ENCODE data around the gene CST8.

The CST8 gene

DNA sequence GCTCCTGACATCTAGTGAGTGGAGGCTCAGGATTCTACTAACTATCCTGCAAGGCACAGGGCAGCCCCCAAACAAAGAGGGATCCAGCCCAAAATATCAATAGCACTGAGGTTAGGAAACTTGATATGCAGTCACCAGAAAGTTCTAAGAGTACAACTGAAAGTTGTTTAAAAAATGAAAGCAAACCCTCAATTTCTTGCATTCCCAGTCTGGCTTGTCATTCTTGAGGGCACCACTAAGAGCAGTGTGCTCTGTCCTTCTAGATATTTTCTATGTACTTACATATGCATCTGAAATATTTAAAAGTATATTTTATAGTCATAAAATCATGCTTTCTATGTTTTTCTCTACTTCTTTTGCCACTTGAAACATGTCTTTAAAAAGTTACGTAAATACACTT, 35.9 kb downstream of the CST8 start:
- no peak for DNase-seq

DNA sequence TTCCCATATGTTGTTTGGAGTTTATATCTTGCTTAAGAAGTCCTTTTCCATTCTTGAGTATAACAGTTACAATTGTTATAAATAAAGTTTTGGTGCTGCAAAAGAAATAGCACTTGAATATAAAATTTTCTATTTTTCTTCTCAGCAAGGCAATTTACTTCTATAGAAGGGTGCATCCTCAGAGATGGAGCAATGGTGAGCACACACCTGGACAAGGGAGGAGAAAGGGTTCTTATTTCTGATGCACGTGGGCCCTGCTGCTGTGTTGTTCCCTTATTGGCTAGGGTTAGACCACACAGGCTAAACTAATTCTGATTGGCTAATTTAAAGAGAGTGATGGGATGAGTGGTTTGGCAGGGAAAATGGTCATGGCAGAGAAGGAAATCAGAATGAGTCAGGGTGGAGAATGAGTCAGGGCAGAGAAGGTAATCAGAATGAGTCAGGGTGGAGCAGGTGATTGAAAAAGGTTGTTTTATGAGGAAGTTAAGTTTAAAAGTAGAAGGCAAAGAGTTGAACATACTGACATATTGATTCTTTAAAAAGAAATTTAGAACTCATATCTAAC, 38.0 kb downstream of the CST8 start:
- DNase-seq, result no peak

DNA sequence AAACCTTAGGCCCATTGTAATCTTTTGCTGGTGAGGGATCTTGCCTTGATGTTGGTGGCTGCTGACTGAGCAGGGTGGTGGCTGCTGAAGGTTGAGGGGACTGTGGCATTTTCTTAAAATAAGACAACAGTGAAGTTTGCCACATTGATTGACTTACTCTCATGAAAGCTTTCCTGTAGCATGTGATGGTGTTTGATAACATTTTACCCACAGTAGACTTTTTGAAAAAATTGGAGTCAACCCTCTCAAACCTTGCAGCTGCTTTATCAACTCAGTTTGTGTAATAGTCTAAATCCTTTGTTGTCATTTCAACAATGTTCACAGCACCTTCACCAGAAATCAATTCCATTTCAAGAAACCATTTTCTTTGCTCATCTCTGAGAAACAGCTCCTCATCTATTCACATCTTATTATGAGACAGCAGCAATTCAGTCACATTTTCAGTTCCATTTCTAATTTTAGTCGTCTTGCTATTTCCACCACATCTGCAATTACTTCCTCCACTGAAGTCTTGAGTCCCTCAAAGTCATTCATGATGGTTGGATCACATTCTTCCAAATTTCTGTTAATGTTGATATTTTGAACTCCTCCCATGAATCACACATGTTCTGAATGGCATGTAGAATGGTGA, 40.1 kb downstream of the CST8 start:
- no peak for DNase-seq

DNA sequence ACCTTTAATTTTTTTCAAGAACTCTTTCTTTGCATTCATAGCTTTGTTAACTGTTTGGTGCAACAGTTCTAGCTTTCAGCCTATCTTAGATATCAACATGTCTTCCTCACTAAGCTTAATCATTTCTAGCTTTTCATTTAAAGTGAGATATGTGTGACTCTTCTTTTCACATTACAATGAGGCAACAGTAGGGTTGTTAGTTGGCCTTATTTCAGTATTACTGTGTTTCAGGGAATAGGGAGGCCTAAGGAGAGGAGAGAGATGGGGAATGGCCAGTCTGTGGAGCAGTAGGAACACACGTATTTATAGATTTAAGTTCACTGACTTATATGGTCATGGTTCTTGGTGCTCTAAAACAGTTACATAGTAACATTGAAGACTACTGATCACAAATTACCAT, 41.6 kb downstream of the CST8 start:
- DNase-seq, result no peak

DNA sequence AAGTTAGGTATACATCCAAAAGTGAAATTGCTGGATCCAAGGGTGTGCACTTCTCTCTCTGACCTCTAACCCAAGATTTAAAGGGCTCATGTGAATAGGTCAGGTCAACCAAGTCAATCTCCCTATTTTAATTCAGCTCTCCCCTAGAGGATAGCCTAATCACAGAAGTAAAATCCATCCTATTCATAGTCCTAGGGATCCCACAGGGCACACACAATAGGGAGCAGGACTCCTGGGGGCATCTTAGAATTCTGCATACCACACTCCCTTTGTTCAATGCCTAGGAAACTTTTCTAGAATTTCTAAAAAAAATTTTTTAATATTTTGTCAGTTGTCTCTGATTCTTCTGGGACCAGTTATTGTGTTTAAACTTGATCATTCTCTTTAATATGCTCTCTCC, 42.2 kb downstream of the CST8 start:
- no peak for DNase-seq

DNA sequence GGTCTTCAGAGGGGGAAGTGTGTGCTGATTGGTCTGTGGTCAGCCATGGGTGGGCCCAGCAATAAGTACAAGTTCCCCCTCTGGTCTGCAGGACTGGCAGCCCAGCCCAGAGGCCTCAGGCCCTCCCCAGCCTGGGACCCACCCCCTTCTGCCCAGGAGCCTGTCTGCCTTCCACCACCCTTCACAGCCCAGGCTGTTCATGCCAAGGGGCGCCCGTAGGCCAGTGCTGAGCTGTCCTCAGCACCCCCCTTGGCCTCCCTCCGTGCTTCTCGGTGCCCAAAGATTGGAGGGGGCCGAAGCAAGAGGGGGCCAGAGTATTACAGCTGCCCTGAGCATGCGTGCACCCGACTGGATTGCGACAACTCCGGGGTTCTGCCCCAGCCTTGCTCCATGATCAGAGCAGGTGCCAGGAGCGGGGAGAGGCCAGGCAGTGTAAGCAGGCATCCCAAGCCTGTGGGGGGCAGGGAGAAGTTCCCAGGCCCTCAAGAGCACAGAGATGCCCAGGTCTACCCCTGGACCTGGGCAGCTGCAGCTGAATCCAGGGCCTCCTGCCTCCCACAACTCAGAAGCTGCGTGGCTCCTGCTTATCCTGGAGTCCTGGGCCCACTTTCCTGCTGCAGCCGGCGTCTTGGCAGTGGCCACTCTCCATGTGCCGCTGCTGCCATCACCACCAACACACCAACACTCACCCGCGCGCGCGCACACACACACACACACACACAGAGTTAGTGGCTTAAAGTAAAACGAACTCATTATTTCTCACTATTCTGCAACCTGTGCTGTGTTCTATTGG, 44.1 kb downstream of the CST8 start:
- DNase-seq, result no peak

DNA sequence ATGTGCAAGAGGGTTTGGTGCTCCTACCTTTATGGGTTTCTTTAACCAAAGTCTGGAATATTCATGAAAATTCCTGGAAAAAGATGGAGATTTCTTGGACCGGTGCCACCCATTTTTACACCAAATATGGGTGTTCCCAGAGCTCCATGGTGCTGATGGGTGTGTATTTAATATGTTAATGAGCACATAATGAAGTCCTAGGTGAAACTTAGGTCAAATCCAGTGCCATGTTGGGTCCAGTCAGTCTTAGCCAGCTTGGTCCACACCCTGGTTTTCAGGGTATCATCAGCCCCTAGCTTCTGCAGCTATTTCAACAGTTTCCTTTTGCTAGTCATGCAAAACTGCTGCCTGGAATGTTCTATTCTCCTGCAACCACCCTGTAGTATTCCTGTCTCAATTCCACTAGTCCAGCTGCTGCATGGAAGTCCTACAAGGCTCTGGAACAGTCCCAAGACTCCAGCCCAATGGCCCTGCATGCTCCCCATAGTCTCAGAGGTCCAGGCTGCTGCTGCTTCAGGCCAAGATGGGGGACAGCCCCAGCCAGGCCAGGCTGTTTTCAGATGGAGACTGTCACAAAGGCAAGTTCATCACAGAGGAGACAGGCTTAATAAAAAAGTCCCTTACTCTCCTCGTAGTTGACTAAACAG, 45.5 kb downstream of the CST8 start:
- DNase-seq, result no peak

DNA sequence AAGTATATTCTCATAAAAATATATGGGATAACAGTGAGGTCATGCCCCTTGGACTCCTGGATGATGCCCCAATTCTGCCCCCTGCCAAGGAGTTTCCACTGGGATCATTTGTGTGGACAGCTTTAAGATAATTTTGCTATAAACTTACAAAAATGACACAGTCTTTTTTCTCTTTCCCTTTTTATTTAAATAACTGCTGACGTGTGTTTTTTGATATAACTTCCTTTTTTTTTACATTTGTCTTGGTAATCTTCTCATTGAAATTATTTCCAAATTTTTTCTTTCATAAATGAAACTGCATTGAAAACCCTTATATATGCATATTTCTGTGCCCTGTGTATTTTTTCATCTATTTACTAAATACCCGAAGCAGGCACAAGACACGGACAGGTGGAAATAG, 46.1 kb downstream of the CST8 start:
- no peak for DNase-seq

DNA sequence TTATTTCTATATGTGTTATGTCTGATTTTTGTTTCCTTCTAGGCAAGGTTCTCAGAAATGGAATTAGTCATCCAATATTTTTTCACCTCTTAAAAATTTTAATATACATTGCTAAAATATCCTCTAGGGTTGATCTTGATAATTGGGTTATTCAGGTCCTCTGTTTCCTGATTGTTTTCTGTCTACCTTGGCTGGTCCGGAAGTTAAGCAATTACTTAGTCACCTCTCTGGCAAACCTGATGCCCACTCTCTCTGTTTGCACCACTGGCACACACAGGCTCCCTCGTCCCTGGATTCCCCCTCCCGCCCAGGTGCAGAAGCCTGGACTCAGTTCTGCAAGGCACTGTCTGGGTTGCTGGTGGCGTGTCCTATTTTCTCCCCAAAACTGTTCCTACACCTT, 49.7 kb downstream of the CST8 start:
- no peak for DNase-seq

DNA sequence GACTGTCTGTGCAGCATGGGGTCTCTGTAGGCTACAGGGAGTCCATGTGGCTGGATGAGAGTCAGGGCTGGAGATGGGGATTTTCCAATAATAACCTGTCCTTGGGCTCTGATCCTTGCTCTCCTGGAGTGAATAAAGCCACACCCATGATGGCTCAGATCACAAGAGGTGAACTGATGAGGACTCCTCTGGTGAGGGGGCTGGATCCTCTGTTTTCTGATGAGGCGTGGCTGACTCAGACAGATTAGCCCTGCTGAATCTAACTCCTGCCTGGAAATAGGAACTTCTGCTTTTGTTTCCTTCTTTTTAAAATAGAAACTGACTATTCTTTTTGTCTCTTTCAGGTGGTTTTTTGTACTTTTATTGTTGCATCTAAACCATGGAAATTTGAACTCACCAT, 50.4 kb downstream of the CST8 start:
- DNase-seq, result no peak

DNA sequence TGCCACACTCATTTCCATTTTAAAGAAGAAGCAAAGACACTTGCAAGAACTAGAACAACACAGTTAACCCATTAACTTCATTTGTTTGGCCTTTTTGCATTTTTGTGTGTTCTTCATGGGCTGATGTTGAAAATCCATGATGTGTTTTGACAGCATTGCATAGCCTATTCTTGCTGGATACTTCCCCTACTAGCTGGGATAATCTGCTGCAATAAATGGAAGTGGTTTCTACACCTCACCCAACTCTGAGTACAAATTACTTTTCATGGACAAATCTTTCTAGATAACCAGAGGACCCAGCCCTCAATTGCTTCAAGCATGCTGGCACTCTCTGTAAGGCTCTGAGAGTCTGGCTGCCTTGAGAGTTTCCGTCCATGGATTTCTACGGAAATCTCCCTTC, 50.9 kb downstream of the CST8 start:
- no peak for DNase-seq

DNA sequence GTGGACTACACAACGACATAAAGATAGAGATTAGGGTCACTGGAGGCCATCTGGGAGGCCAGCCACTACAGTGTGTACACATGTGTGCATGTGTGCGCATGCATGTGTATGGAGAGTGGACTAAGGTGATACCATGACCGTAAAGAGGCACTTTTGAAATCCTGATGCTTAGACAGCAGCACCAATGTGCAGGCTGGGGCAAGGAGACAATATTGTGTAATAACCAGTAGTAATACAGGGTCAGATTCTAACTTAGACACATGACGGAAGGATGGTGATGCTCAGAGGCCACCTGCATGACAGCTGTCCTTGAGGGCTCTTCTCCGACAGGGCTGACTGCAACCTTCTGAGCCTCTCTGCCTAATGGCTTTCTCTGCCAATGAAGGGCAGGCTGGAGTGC, 51.9 kb downstream of the CST8 start:
- DNase-seq, result no peak

DNA sequence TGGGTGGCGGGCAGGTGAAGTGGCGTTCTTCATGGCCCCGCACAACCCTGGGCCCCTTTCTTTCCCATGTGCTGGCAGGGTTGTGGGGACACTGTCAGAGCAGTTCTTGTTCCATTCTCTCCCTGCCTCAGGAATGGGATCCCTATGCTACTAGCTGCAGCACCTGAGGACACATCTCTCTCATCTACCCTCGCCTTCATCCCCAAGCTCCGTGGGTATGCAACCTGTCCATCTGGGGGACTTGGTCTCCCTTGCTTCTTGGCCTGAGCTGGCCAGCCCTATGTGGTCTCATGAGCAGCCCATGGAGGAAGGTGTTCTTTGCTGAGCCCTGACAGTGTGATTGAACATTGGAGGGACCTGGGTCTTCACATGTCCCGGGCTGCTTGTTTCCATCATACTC, 53.2 kb downstream of the CST8 start:
- no peak for DNase-seq
